Nephron progenitor cell (in vitro differentiated cells): ENCODE results near the gene TRIM67.

Experiments
- DNase-seq: peaks from one replicate; pipeline ENCODE4 v3.0.0; 2021
- H3K27ac Mint-ChIP-seq: 2 replicates; pipeline ENCODE4 v1.8.0; 2021; ENCODE audit warnings: mild to moderate bottlenecking, moderate library complexity, mixed read lengths
- H3K27me3 Mint-ChIP-seq: 2 replicates; pipeline ENCODE4 v1.8.0; 2021; ENCODE audit warnings: mild to moderate bottlenecking, low read depth, mixed read lengths; ENCODE audit not compliant: poor library complexity
- H3K36me3 Mint-ChIP-seq: 2 replicates; pipeline ENCODE4 v1.8.0; 2021; ENCODE audit warnings: low read depth, mixed read lengths
- H3K4me1 Mint-ChIP-seq: 2 replicates; pipeline ENCODE4 v1.8.0; 2021; ENCODE audit warnings: mixed read lengths
- H3K4me3 Mint-ChIP-seq: 2 replicates; pipeline ENCODE4 v1.8.0; 2021; ENCODE audit warnings: mild to moderate bottlenecking, moderate library complexity, mixed read lengths
- H3K9me3 Mint-ChIP-seq: 2 replicates; pipeline ENCODE4 v1.8.0; 2021; ENCODE audit warnings: mild to moderate bottlenecking, moderate library complexity, mixed read lengths
- CTCF ChIP-seq: fragments of 200-600 bp; sonication (generic); IDR thresholded peaks from 2 replicates; pipeline ENCODE4 v1.5.0; 2021; ENCODE audit warnings: antibody characterized with exemption

TRIM67 gene

GRCh38 chr1:231266811-231267322 is 105.0 kb downstream of the TRIM67 start:
- H3K4me1 Mint-ChIP-seq = no peaks in the 10 kb centered on the region
- H3K36me3 Mint-ChIP-seq = peaks cover 72% of the 10 kb centered on the region
- no peaks in the 10 kb centered on the region for H3K27me3 Mint-ChIP-seq
- TF ChIP-seq CTCF = no peak
- no peak overlapping the region for H3K4me3 Mint-ChIP-seq
- H3K9me3 Mint-ChIP-seq = no peaks in the 10 kb centered on the region
- no peak overlapping the region for H3K27ac Mint-ChIP-seq
- DNase-seq = no peak
